H1 (cell line): ENCODE measurements around the gene SCN8A.

Experiments used
- CEBPB ChIP-seq: IDR thresholded peaks from 2 replicates; pipeline ENCODE4 v1.6.1; 2012; ENCODE audit warnings: low read depth, low read length
- CTCF ChIP-seq, 3 experiments: IDR thresholded peaks; 1 replicate in 2 of 3; 2 replicates in 1 of 3; pipeline versions ENCODE4 v1.5.1 to v1.6.1; 2011; ENCODE audit warnings: low read length in 3 of 3, mild to moderate bottlenecking in 3 of 3, inconsistent platforms in 2 of 3, low read depth in 1 of 3, moderate library complexity in 1 of 3; ENCODE audit not compliant: insufficient read depth in 1 of 3; ENCODE audit errors: control extremely low read depth in 1 of 3
- EP300 ChIP-seq, 2 experiments: IDR thresholded peaks; 1 replicate in 1 of 2; 2 replicates in 1 of 2; pipeline ENCODE4 v1.6.1; 2011 to 2012; ENCODE audit warnings: low read depth in 2 of 2, low read length in 2 of 2, mild to moderate bottlenecking in 2 of 2, borderline replicate concordance in 1 of 2, inconsistent platforms in 1 of 2, moderate library complexity in 1 of 2
- EZH2 ChIP-seq: fragments of 200-600 bp; sonication (generic); IDR thresholded peaks from 2 replicates; pipeline ENCODE4 v1.7.1; 2012; ENCODE audit warnings: low read depth, mild to moderate bottlenecking, moderate library complexity, low read length, inconsistent platforms; ENCODE audit not compliant: severe bottlenecking
- KDM1A ChIP-seq: fragments of 200-600, 300-600 bp; sonication (generic); IDR thresholded peaks from 2 replicates; pipeline ENCODE4 v1.7.1; 2016; ENCODE audit warnings: mild to moderate bottlenecking, low read length, borderline replicate concordance
- ZNF274 ChIP-seq: IDR thresholded peaks from 2 replicates; pipeline ENCODE4 v1.7.0; 2012; ENCODE audit warnings: low read length, borderline replicate concordance; ENCODE audit errors: extremely low read depth

- TF ChIP-seq EZH2 = no peak
- TF ChIP-seq KDM1A = no peak
- TF ChIP-seq ZNF274 = no peak
- TF ChIP-seq CTCF (IDR thresholded peaks at IDR 0.05; ENCODE audit: control extremely low read depth in 1 of 3, insufficient read depth in 1 of 3, low read depth in 1 of 3, low read length in 3 of 3) = no peak
- TF ChIP-seq CEBPB = no peak
- no peak for TF ChIP-seq EP300 (IDR thresholded peaks at IDR 0.05; ENCODE audit: borderline replicate concordance in 1 of 2, low read depth in 2 of 2, low read length in 2 of 2)
These were observed 202.2 kb downstream of the SCN8A start for GRCh38 chr12:51793201-51793600.
